K562 (cell line): Measurements from ENCODE around the gene DNAH1. TPM values are rescaled to one million over a fixed set of nuclear protein-coding genes. Genes with fewer than 3 reads are reported as not detected.

Source experiments
- ATAC-seq: fragments of 200-7000 bp; cut with Tn5 transposase; 3 replicates; pipeline ENCODE4 v1.9.1; 2020; ENCODE audit warnings: moderate library complexity
- BruUV-seq: library from RNA; stranded (reverse); fragments of 400-500 nt; replicated peaks from 2 replicates; lab custom pipeline; 2021; lab: Mats Ljungman, UMichigan
- CTCF ChIA-PET: fragments of 300-600 bp; formaldehyde crosslinking; extraction: SDS; loops from one replicate; lab custom pipeline; 2021; ENCODE audit warnings: low intra/inter-chr PET ratio; lab: Yijun Ruan, JAX
- POLR2A ChIA-PET: fragments of 300-600, 350-650 bp; sonication (Branson Sonifier 250); formaldehyde crosslinking; extraction: SDS; loops from one replicate; lab custom pipeline; 2021; ENCODE audit warnings: antibody characterized with exemption, inconsistent platforms; lab: Yijun Ruan, JAX
- DNase-seq, 4 experiments: peaks; one replicate each; pipeline versions ENCODE4 v3.0.0 to v3.0.0-alpha.2; 2011 to 2018; ENCODE audit warnings: low spot score in 3 of 4, mixed read lengths in 3 of 4; ENCODE audit errors: extremely low read depth in 1 of 4
- FAIRE-seq: peaks from 2 replicates; lab custom pipeline; 2011; peaks lifted over from hg19 to GRCh38; lab: Jason Lieb, UNC
- H2AFZ ChIP-seq: 2 replicates; pipeline ENCODE4 v1.6.0; 2011; ENCODE audit warnings: low read depth, low read length, control low read depth, inconsistent platforms
- H3K27ac ChIP-seq: fragments of 200-600 bp; 3 replicates; pipeline ENCODE4 v1.8.0; 2011; ENCODE audit warnings: low read depth, mild to moderate bottlenecking, control low read depth, inconsistent platforms, low read length, moderate library complexity, mixed read lengths; ENCODE audit errors: extremely low read depth
- H3K27me3 ChIP-seq, 2 experiments: fragments of 300-600 bp in 1 of 2; 2 replicates in 1 of 2; 3 replicates in 1 of 2; pipeline versions ENCODE4 v1.6.0 to v1.8.0; 2011; ENCODE audit warnings: inconsistent platforms in 2 of 2, low read length in 2 of 2, mild to moderate bottlenecking in 1 of 2, mixed read lengths in 1 of 2, moderate library complexity in 1 of 2; ENCODE audit not compliant: control insufficient read depth in 2 of 2, insufficient read depth in 2 of 2
- H3K36me3 ChIP-seq: fragments of 300-600 bp; 3 replicates; pipeline ENCODE4 v1.8.0; 2011; ENCODE audit warnings: mild to moderate bottlenecking, low read length, inconsistent platforms; ENCODE audit not compliant: control insufficient read depth, insufficient read depth
- H3K4me1 ChIP-seq, 2 experiments: fragments of 200-600 bp in 1 of 2; replicated peaks in 1 of 2; 2 replicates in 1 of 2; 3 replicates in 1 of 2; pipeline versions ENCODE4 v1.5.1 to v1.8.0; 2011; ENCODE audit warnings: inconsistent platforms in 2 of 2, low read length in 2 of 2, mild to moderate bottlenecking in 1 of 2, mixed read lengths in 1 of 2, moderate library complexity in 1 of 2; ENCODE audit not compliant: control insufficient read depth in 2 of 2, insufficient read depth in 2 of 2
- H3K4me2 ChIP-seq: 2 replicates; pipeline ENCODE4 v1.6.1; 2011; ENCODE audit warnings: low read length, control low read depth, inconsistent platforms, mixed read lengths; ENCODE audit not compliant: insufficient read depth
- H3K4me3 ChIP-seq: fragments of 200-600 bp; sonication (generic), shearing (Covaris generic); 2 replicates; pipeline ENCODE4 v1.5.1; 2016; ENCODE audit warnings: control low read depth, inconsistent platforms
- H3K79me2 ChIP-seq: fragments of 200-600 bp; 3 replicates; pipeline ENCODE4 v1.8.0; 2011; ENCODE audit warnings: low read length, inconsistent platforms; ENCODE audit not compliant: control insufficient read depth, insufficient read depth
- H3K9ac ChIP-seq, 2 experiments: 2 replicates each; pipeline versions ENCODE4 v1.6.0 to v1.6.1; 2011; ENCODE audit warnings: low read depth in 2 of 2, low read length in 2 of 2, control low read depth in 1 of 2, inconsistent platforms in 1 of 2, mild to moderate bottlenecking in 1 of 2, mixed read lengths in 1 of 2; ENCODE audit not compliant: insufficient read depth in 1 of 2
- H3K9me1 ChIP-seq: one replicate; pipeline ENCODE4 v1.6.0; 2011; ENCODE audit warnings: inconsistent platforms, mild to moderate bottlenecking, low read length, moderate library complexity; ENCODE audit not compliant: control insufficient read depth, insufficient read depth
- H3K9me3 ChIP-seq: replicated peaks from 2 replicates; pipeline ENCODE4 v1.5.1; 2011; ENCODE audit warnings: low read depth, low read length, inconsistent platforms; ENCODE audit not compliant: control insufficient read depth, insufficient read depth
- H4K20me1 ChIP-seq: replicated peaks from 2 replicates; pipeline ENCODE4 v1.6.1; 2011; ENCODE audit warnings: low read length, inconsistent platforms, mixed read lengths; ENCODE audit not compliant: control insufficient read depth, insufficient read depth
- ARHGAP35 ChIP-seq: fragments of 450-650 bp; IDR thresholded peaks from 2 replicates; pipeline ENCODE4 v1.6.1; 2018; ENCODE audit not compliant: partially characterized antibody
- BCL6 ChIP-seq: fragments of 250-450 bp; sonication (Bioruptor Pico); IDR thresholded peaks from 2 replicates; pipeline ENCODE4 v1.4.0; 2020
- EP300 ChIP-seq: IDR thresholded peaks from 2 replicates; pipeline ENCODE4 v1.6.1; 2012; ENCODE audit warnings: low read length, improper control_type of control experiment
- GATAD2B ChIP-seq: fragments of 450-650 bp; IDR thresholded peaks from 2 replicates; pipeline ENCODE4 v1.6.1; 2017; ENCODE audit warnings: mild to moderate bottlenecking, borderline replicate concordance
- IRF2 ChIP-seq: sonication (generic); formaldehyde crosslinking; IDR thresholded peaks from 2 replicates; pipeline ENCODE4 v1.8.1; 2022; ENCODE audit warnings: mild to moderate bottlenecking, missing genetic modification reagents
- KDM2B ChIP-seq: fragments of 250-450 bp; sonication (Bioruptor Pico); IDR thresholded peaks from 2 replicates; pipeline ENCODE4 v1.8.0; 2021; ENCODE audit warnings: mild to moderate bottlenecking, moderate library complexity
- MEIS2 ChIP-seq: fragments of 450-650 bp; IDR thresholded peaks from 2 replicates; pipeline ENCODE4 v1.6.1; 2014; ENCODE audit warnings: mild to moderate bottlenecking; ENCODE audit not compliant: partially characterized antibody
- MLLT1 ChIP-seq, 2 experiments: fragments of 450-650 bp; IDR thresholded peaks; 2 replicates each; pipeline ENCODE4 v1.6.1; 2016
- MNT ChIP-seq, 2 experiments: fragments of 450-650 bp; conservative IDR thresholded peaks; 2 replicates each; pipeline ENCODE4 v1.6.1; 2017; ENCODE audit warnings: mild to moderate bottlenecking in 2 of 2, moderate library complexity in 2 of 2
- NR1H2 ChIP-seq: sonication (generic); formaldehyde crosslinking; IDR thresholded peaks from 2 replicates; pipeline ENCODE4 v1.4.0; 2020; ENCODE audit warnings: mild to moderate bottlenecking, missing genetic modification reagents
- OTX1 ChIP-seq: fragments of 450-650 bp; formaldehyde crosslinking; IDR thresholded peaks from 2 replicates; pipeline ENCODE4 v1.4.0; 2022; ENCODE audit warnings: mild to moderate bottlenecking
- POLR2G ChIP-seq: fragments of 200-400 bp; formaldehyde crosslinking; IDR thresholded peaks from 2 replicates; pipeline ENCODE4 v1.6.1; 2017; ENCODE audit warnings: low read depth, mild to moderate bottlenecking, antibody characterized with exemption, low read length, moderate library complexity
- PTRF ChIP-seq: fragments of 450-650 bp; IDR thresholded peaks from 2 replicates; pipeline ENCODE4 v1.6.1; 2016; ENCODE audit warnings: mild to moderate bottlenecking, missing genetic modification characterization, missing compliant biosample characterization
- RBM17 ChIP-seq: fragments of 200-400 bp; formaldehyde crosslinking; IDR thresholded peaks from 2 replicates; pipeline ENCODE4 v1.6.1; 2017; ENCODE audit warnings: low read depth, mild to moderate bottlenecking, low read length, borderline replicate concordance
- VEZF1 ChIP-seq: fragments of 200-800 bp; sonication (Bioruptor generic); IDR thresholded peaks from 2 replicates; pipeline ENCODE4 v1.6.1; 2017; ENCODE audit warnings: missing genetic modification characterization, missing compliant biosample characterization
- ZNF436 ChIP-seq: fragments of 250-450, 450-650 bp; sonication (Bioruptor Pico); formaldehyde crosslinking; IDR thresholded peaks from 2 replicates; pipeline ENCODE4 v1.7.0; 2020; ENCODE audit warnings: mild to moderate bottlenecking
- ZNF507 ChIP-seq: conservative IDR thresholded peaks from 2 replicates; pipeline ENCODE4 v1.6.1; 2017; ENCODE audit warnings: missing genetic modification characterization, missing compliant biosample characterization
- ZNF695 ChIP-seq: fragments of 450-650 bp; formaldehyde crosslinking; IDR thresholded peaks from 2 replicates; pipeline ENCODE4 v1.4.0; 2020; ENCODE audit warnings: mild to moderate bottlenecking, moderate library complexity
- ZNF696 ChIP-seq: fragments of 250-450 bp; sonication (Bioruptor Pico); conservative IDR thresholded peaks from 2 replicates; pipeline ENCODE4 v1.4.0; 2020; ENCODE audit warnings: mild to moderate bottlenecking, moderate library complexity
- ZNF830 ChIP-seq: fragments of 250-450 bp; sonication (Bioruptor Pico); IDR thresholded peaks from 2 replicates; pipeline ENCODE4 v1.5.0; 2021; ENCODE audit warnings: mild to moderate bottlenecking
- whole genome bisulfite sequencing: fragments of 100-300 bp; shearing (Covaris generic); methylation state at CpG from one replicate; pipeline ENCODE4 v1.1.6; 2016; ENCODE audit warnings: low coverage, mixed read lengths; ENCODE audit not compliant: insufficient coverage; ENCODE audit errors: missing lambda C conversion rate; 5-methylcytosine and 5-hydroxymethylcytosine counted together
- in situ Hi-C: fragments of 300-500 bp; cut with MboI; formaldehyde crosslinking; loops from 4 replicates; pipeline ENCODE4 v1.15.0; 2018; ENCODE audit warnings: inconsistent platforms, mixed read lengths
- intact Hi-C: fragments of 100-400 bp; cut with micrococcal nuclease; formaldehyde crosslinking; loops from 2 replicates; pipeline ENCODE4 v1.14.2; 2022
- polyA plus RNA-seq, 8 experiments: library from polyadenylated mRNA; depleted of rRNA in 4 of 8; stranded (reverse) in 5 of 8; unstranded in 3 of 8; fragments of >200 nt; fragmentation: Nextera tagmentation in 2 of 8; fragmentation: Illumina TruSeq in 1 of 8; extraction: Ambion mirVana in 2 of 8; extraction: Trizol in 1 of 8; gene quantifications; 2 replicates each; pipeline versions ENCODE4 v1.2.1 to v1.2.3, GENCODE V29; 2011 to 2014; ENCODE audit warnings: inconsistent platforms in 1 of 8, missing spikeins in 1 of 8
- total RNA-seq, 7 experiments: library from RNA; depleted of rRNA in 6 of 7; stranded (reverse); fragments of >200 nt in 6 of 7; fragmentation: Illumina TruSeq in 2 of 7; extraction: Trizol in 2 of 7; gene quantifications; 2 replicates each; pipeline versions ENCODE4 v1.2.1 to v1.2.3, GENCODE V29; 2011 to 2021; ENCODE audit warnings: low replicate concordance in 1 of 7

Gene DNAH1
- total and polyA plus RNA-seq, 9 of the 15 experiments (the other 6 are each of a cell fraction or from before 2014, with no cell fraction given), result 0.04 to 0.84 (median 0.50) TPM

- no peak for TF ChIP-seq EP300
Measured at GRCh38 chr3:52404391-52404790, 88.3 kb downstream of the DNAH1 start (continued).

GRCh38 chr3:52405066-52405465 lies 88.9 kb downstream of the DNAH1 start:
- CTCF ChIA-PET, result no interaction called here
- H2AFZ ChIP-seq, result no peak overlapping the region
- no peak overlapping the region for H3K4me2 ChIP-seq
- intact Hi-C loops, result no loop called here
- ATAC-seq, result no peak
- H3K36me3 ChIP-seq, result peaks cover 78% of the 10 kb centered on the region; the same call in 2 of the 3 replicates
- H3K9me3 ChIP-seq, result no peaks in the 10 kb centered on the region
- DNase-seq, result no peak
- no peaks in the 10 kb centered on the region for H4K20me1 ChIP-seq
- 100% methylated on average over 2 of the region's 6 CpGs for WGBS
- BruUV-seq, result no TSS peak
- no peak for FAIRE-seq
- H3K79me2 ChIP-seq, result peaks cover 21% of the 10 kb centered on the region
- no peak overlapping the region for H3K4me3 ChIP-seq
- no peaks in the 10 kb centered on the region for H3K27me3 ChIP-seq
- H3K9me1 ChIP-seq, result peaks cover 3% of the 10 kb centered on the region
- H3K9ac ChIP-seq, result no peak overlapping the region
- POLR2A ChIA-PET, result interaction anchor here (0.6 to 1.5 kb wide), 2 partner anchors 13 to 26 kb away, joined by 3 read pairs; no protein-coding TSS in a partner anchor
- TF ChIP-seq ZNF696 (CRISPR knock-in tag) (no peak), VEZF1 (no peak), ZNF695 (CRISPR knock-in tag) (no peak), KDM2B (no peak), PTRF (tag) (no peak), ZNF507 (tag) (no peak), ARHGAP35 (no peak), MLLT1 (IDR thresholded peaks at IDR 0.05) (no peak), MNT (conservative IDR thresholded peaks at IDR 0.05) (no peak), GATAD2B (no peak), IRF2 (CRISPR knock-in tag) (no peak), RBM17 (no peak), OTX1 (CRISPR knock-in tag) (no peak), ZNF436 (no peak), ZNF830 (CRISPR knock-in tag) (no peak), NR1H2 (CRISPR knock-in tag) (no peak), MEIS2 (no peak), BCL6 (CRISPR knock-in tag) (no peak), POLR2G (no peak)
- TF ChIP-seq, all 486 proteins: peak for 0
- H3K4me1 ChIP-seq, result peaks cover 14 to 23% of the 10 kb centered on the region in 2 experiments; a peak in 4 of 5 replicates
- in situ Hi-C loops, result no loop called here
- no peak overlapping the region for H3K27ac ChIP-seq
